Nephron (organoid): ENCODE data around the gene MEA1.

Experiments
- H3K27ac Mint-ChIP-seq, 3 experiments: 2 replicates each; pipeline ENCODE4 v1.8.0; 2020; ENCODE audit warnings: mixed read lengths in 3 of 3, mild to moderate bottlenecking in 2 of 3, moderate library complexity in 1 of 3
- H3K27me3 Mint-ChIP-seq: 2 replicates; pipeline ENCODE4 v1.8.0; 2021; ENCODE audit warnings: low read depth, mild to moderate bottlenecking, moderate library complexity, mixed read lengths
- H3K36me3 Mint-ChIP-seq: 2 replicates; pipeline ENCODE4 v1.8.0; 2020; ENCODE audit warnings: low read depth, mixed read lengths
- H3K4me1 Mint-ChIP-seq: 2 replicates; pipeline ENCODE4 v1.8.0; 2020; ENCODE audit warnings: mixed read lengths
- H3K4me3 Mint-ChIP-seq, 3 experiments: 2 replicates each; pipeline ENCODE4 v1.8.0; 2020; ENCODE audit warnings: mild to moderate bottlenecking in 3 of 3, mixed read lengths in 3 of 3, moderate library complexity in 2 of 3
- H3K9me3 Mint-ChIP-seq: 2 replicates; pipeline ENCODE4 v1.8.0; 2020; ENCODE audit warnings: mixed read lengths
- CTCF ChIP-seq, 3 experiments: fragments of 200-600 bp; sonication (generic); IDR thresholded peaks; one replicate each; pipeline ENCODE4 v1.5.0; 2021; ENCODE audit warnings: antibody characterized with exemption in 3 of 3; ENCODE audit not compliant: unreplicated experiment in 3 of 3

The MEA1 gene

DNA sequence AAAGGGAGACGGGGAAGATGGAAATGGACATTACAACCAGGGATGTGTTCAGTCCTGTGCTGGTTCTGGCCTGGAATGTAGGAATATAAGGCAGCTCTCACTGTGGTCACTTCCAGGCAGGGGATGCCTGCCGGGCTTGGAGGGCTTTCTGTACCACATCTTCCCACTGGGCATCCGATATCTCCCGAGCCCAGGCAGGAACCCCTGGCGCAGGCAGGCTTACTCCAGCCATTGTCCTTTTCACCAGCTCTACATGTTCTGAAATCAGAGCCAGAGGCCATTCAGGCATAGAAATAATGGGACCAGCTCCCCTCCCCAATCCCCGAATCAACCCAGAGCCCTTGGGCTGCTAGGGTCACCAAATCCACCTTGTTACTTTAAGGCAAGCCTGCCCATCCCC is 1.4 kb downstream of the MEA1 start:
- H3K4me3 Mint-ChIP-seq, result peak overlapping the region; percentile 94 to 97 (median 94)
- H3K27me3 Mint-ChIP-seq, result peaks cover 7% of the 10 kb centered on the region
- TF ChIP-seq CTCF (IDR thresholded peaks at IDR 0.05; ENCODE audit: unreplicated experiment in 3 of 3), result no peak
- no peaks in the 10 kb centered on the region for H3K9me3 Mint-ChIP-seq
- H3K27ac Mint-ChIP-seq, result peak overlapping the region in 1 of 3 experiments; percentile 97
- peaks cover 42% of the 10 kb centered on the region for H3K36me3 Mint-ChIP-seq
- H3K4me1 Mint-ChIP-seq, result peaks cover 44% of the 10 kb centered on the region

DNA sequence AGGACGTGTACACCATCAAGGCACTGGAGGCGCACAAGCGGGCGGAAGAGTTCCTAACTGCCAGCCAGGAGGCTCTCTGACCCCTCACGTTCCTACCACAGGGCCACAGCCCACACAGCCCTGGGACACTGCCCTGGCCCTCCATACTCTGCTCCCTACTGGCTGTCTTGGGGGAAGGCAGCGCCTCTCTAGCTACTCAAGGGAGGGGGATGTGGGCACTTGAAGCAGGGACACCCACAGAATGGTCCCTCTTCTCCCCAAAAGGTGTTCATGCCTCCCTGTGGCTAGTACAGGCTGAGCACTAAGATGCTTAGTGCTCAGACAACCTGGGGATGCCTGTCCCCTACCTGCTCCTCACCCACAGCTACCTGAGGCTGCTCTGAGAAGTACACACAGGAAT is 2.5 kb downstream of the MEA1 start:
- Mint-ChIP-seq H3K36me3 (peaks cover 44% of the 10 kb centered on the region), H3K27me3 (peaks cover 4% of the 10 kb centered on the region), H3K9me3 (no peaks in the 10 kb centered on the region), H3K27ac (no peak overlapping the region), H3K4me3 (peak overlapping the region; percentile 94 to 97 (median 94)), H3K4me1 (peaks cover 37% of the 10 kb centered on the region)
- TF ChIP-seq CTCF (IDR thresholded peaks at IDR 0.05; ENCODE audit: unreplicated experiment in 3 of 3), result no peak

DNA sequence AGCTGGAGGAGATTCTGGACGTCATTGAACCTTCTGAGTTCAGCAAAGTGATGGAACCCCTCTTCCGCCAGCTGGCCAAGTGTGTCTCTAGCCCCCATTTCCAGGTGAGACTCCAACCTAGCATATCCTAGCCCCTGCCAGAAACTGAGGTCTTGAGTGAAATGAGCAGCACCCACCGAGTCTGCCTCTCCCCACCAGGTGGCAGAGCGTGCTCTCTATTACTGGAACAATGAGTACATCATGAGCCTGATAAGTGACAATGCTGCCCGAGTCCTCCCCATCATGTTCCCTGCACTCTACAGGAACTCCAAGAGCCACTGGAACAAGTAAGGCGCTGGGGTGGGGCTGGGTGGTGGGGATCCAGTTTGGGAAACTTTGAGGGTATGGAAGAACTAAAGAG is 4.6 kb downstream of the MEA1 start:
- TF ChIP-seq CTCF (IDR thresholded peaks at IDR 0.05; ENCODE audit: unreplicated experiment in 3 of 3), result peak in 2 of 3 experiments; percentile 13 to 28
- Mint-ChIP-seq H3K27ac (no peak overlapping the region), H3K27me3 (peaks cover 4% of the 10 kb centered on the region), H3K4me3 (peak overlapping the region in 1 of 3 experiments; percentile 47), H3K36me3 (peaks cover 49% of the 10 kb centered on the region), H3K4me1 (peaks cover 21% of the 10 kb centered on the region), H3K9me3 (no peaks in the 10 kb centered on the region)

GRCh38 chr6:43007126-43007525 is 6.6 kb downstream of the MEA1 start:
- Mint-ChIP-seq H3K36me3 (peaks cover 49% of the 10 kb centered on the region), H3K27me3 (no peaks in the 10 kb centered on the region), H3K4me3 (no peak overlapping the region), H3K9me3 (no peaks in the 10 kb centered on the region), H3K27ac (no peak overlapping the region), H3K4me1 (peaks cover 3% of the 10 kb centered on the region)
- TF ChIP-seq CTCF (IDR thresholded peaks at IDR 0.05; ENCODE audit: unreplicated experiment in 3 of 3), result no peak

DNA sequence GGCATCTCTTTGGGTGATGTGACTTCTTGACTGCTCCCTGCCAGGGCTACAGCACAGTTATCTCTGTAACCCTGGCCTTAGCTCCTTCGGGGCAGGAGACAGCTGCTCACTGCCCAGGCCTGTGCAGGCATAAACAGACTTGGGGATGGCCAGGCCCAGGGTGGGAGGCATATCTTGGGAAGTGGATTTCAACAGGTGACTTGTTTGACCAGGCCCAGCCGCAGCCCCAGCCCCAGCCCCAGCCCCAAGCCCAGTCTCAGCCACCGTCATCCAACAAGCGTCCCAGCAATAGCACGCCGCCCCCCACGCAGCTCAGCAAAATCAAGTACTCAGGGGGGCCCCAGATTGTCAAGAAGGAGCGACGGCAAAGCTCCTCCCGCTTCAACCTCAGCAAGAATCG is 7.5 kb downstream of the MEA1 start:
- Mint-ChIP-seq H3K4me1 (no peaks in the 10 kb centered on the region), H3K4me3 (no peak overlapping the region), H3K9me3 (no peaks in the 10 kb centered on the region), H3K36me3 (peaks cover 44% of the 10 kb centered on the region), H3K27ac (no peak overlapping the region), H3K27me3 (no peaks in the 10 kb centered on the region)
- no peak for TF ChIP-seq CTCF (IDR thresholded peaks at IDR 0.05; ENCODE audit: unreplicated experiment in 3 of 3)

- H3K27me3 Mint-ChIP-seq, result no peaks in the 10 kb centered on the region
Measured at GRCh38 chr6:43005844-43006243, 7.9 kb downstream of the MEA1 start.

More at GRCh38 chr6:43005844-43006243, 7.9 kb downstream of the MEA1 start:
- Mint-ChIP-seq H3K4me3 (no peak overlapping the region), H3K9me3 (no peaks in the 10 kb centered on the region), H3K27ac (no peak overlapping the region), H3K36me3 (peaks cover 42% of the 10 kb centered on the region), H3K4me1 (no peaks in the 10 kb centered on the region)
- no peak for TF ChIP-seq CTCF (IDR thresholded peaks at IDR 0.05; ENCODE audit: unreplicated experiment in 3 of 3)
